NCI-H1417 treated with DMSO at 0.1 percent for 48 hours (cell line): Measurements from ENCODE around the gene WDR37.
"Not testable (repeated sequence)": the region's sequence is repeated elsewhere in the genome, so short reads cannot be mapped to it uniquely, and the experiment has no call there.

Source experiments
- DNase-seq: peaks from one replicate; lab custom pipeline; 2025; lab: John Stamatoyannopoulos, UW

The WDR37 gene

GRCh38 chr10:1153805-1154351 lies 97.7 kb downstream of the WDR37 start:
- DNase-seq, result no peak

GRCh38 chr10:1154531-1155295 lies 98.5 kb downstream of the WDR37 start:
- no peak for DNase-seq

GRCh38 chr10:1155791-1156615 lies 99.8 kb downstream of the WDR37 start:
- DNase-seq, result no peak

GRCh38 chr10:1156616-1156886 lies 100.4 kb downstream of the WDR37 start:
- DNase-seq, result no peak

- no peak for DNase-seq
These were observed 100.9 kb downstream of the WDR37 start for GRCh38 chr10:1156921-1157614.

- DNase-seq, result no peak
These were observed 101.4 kb downstream of the WDR37 start for GRCh38 chr10:1157615-1157933.

GRCh38 chr10:1158066-1158465 lies 101.9 kb downstream of the WDR37 start:
- DNase-seq, result no peak

GRCh38 chr10:1158536-1158935 lies 102.4 kb downstream of the WDR37 start:
- not testable (repeated sequence) for DNase-seq

GRCh38 chr10:1159131-1160061 lies 103.2 kb downstream of the WDR37 start:
- no peak for DNase-seq

GRCh38 chr10:1160561-1161314 lies 104.6 kb downstream of the WDR37 start:
- no peak for DNase-seq

- DNase-seq, result not testable (repeated sequence)
These were observed 105.1 kb downstream of the WDR37 start for GRCh38 chr10:1161315-1161673.

- DNase-seq, result no peak
These were observed 106.5 kb downstream of the WDR37 start for GRCh38 chr10:1162481-1163203.

- no peak for DNase-seq
These were observed 107.0 kb downstream of the WDR37 start for GRCh38 chr10:1163204-1163660.

GRCh38 chr10:1163831-1164230 lies 107.6 kb downstream of the WDR37 start:
- no peak for DNase-seq

- DNase-seq, result no peak
These were observed 110.1 kb downstream of the WDR37 start for GRCh38 chr10:1166101-1166827.

GRCh38 chr10:1166828-1167275 lies 110.7 kb downstream of the WDR37 start:
- no peak for DNase-seq

GRCh38 chr10:1168763-1169162 lies 112.6 kb downstream of the WDR37 start:
- no peak for DNase-seq

- no peak for DNase-seq
These were observed 113.2 kb downstream of the WDR37 start for GRCh38 chr10:1169186-1169885.
